NCI-H1694 (cell line): Measurements from ENCODE around the gene MAGOH.
A peak's percentile ranks its signal among the peaks of the same experiment; 100 is the strongest.
"Not testable (repeated sequence)": the region's sequence is repeated elsewhere in the genome, so short reads cannot be mapped to it uniquely, and the experiment has no call there.

ENCODE experiments used
- DNase-seq: peaks from one replicate; lab custom pipeline; 2025; lab: John Stamatoyannopoulos, UW

Gene MAGOH

GRCh38 chr1:53186533-53186932 lies 51.8 kb downstream of the MAGOH start:
- no peak for DNase-seq

DNA sequence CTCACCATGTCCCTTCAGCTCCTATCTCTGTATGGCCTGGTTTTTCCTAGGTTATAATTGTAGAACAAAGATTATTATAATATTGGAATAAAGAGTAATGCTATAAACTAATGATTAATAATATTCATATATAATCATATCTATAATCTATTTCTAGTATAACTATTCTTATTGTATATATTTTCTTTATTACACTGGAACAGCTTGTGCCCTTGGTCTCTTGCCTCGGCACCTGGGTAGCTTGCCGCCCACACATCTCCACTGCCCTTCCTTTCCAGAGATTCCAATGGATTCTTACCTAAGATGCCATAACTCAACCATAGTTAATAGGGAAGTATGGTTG lies 52.4 kb downstream of the MAGOH start:
- DNase-seq = not testable (repeated sequence)

GRCh38 chr1:53183095-53183990 lies 55.0 kb downstream of the MAGOH start:
- DNase-seq = no peak

DNA sequence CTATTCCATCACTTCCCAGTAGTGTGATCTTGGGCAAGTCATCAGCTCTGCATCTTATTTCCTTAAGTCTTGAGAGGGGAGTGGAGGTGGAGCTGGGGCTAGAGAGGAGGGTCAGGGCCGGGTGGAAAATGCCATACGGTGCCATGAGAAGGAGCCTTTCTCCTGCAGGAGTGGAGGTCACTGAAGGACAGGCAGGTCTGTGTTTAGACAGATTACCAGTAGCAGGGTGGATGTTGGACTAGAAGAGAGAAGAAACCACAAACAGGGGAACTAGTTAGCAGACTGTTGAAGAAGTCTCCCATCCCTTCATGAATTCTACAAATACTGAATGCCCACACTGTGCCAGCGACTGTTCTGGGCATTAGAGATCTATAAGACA lies 55.6 kb downstream of the MAGOH start:
- DNase-seq = no peak

DNA sequence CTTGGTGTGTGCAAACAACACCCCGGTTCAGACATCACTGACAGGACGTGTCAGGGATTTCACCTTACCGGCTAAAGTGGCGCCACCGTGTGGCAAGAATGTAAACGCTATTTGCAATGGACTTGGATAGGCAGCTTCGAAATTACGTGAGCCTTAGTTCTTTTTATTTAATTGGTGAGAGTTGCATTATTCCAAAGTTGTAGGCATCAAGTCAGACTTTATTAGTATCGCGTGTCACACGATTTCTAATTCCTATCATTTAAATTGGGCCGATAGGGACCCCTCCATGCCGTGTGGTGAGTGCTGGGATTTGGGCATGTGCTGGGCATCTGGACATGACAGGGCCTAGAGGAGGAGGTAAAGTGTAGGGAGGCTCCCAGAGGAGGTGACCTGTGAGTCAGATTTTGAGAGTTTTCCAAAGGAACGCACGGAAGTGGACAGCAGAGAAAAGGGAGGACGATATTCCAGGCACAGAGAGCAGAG lies 56.2 kb downstream of the MAGOH start:
- peak; percentile 84 for DNase-seq

DNA sequence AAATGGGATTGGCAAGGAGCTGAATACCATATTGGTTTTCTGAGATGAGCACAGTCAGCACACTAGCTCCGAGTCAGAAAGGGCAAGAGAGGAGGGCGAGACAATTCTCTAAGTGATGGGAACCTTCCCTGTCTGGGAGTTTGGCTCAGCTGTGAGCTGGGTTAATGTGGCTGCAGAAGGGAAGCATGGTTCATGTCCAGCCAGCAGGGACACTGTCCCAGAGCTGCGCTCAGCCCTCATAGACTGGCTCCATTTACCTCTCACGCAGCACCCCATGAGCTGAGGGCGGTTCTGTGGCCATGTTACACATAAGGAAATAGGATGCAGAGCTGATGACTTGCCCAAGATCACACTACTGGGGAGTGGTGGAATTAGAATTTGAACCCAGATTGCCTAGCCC lies 57.4 kb downstream of the MAGOH start:
- no peak for DNase-seq

DNA sequence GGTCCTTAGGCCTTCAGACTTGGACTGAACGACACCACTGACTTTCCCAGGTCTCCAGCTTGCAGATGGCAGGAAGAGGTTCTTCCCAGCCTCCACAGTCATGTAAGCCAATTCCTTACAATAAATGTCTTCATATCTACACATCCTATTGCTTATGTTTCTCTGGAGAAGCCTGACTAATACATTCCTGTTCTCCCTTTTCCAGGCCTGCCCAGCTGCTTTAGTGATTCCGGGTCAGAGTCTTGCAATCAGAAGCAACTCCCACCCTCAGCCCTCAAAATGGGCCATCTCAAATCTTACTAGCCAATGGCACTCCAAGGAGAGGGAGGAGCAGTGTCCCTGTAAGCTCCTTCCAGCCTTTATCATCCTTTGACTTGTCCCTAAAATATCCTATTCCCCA lies 58.1 kb downstream of the MAGOH start:
- no peak for DNase-seq
